ENCODE results near the gene ENDOG.
"Not testable (repeated sequence)": the region's sequence is repeated elsewhere in the genome, so short reads cannot be mapped to it uniquely, and the experiment has no call there.

Gene ENDOG

GRCh38 chr9:128829477-128830251, 11.4 kb downstream of the ENDOG start, which contains the start of gene SPOUT1:
Gene SPOUT1 (minus strand): TSS chr9:128829794. CDS start chr9:128829780, 14 bp downstream.
- DNase-seq, result peak; percentile 70 to 88 (median 78)

DNA sequence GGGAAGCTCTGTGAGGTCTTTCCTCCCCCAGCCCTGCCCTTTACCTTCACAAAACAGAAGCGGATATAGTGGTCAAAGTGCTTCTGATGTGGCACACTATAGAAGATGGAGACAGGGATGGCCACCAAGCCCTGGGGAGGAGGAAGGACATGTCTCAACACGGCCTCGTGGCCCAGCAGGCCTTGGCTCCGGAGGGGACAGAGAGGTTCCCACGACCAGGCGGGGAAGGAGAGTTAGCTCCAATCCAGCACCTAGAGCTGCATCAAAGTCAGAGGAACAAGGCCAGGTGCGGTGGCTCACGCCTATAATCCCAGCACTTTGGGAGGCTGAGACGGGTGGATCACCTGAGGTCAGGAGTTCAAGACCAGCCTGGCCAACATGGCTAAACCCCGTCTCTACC, 15.4 kb downstream of the ENDOG start:
- no peak for DNase-seq

DNA sequence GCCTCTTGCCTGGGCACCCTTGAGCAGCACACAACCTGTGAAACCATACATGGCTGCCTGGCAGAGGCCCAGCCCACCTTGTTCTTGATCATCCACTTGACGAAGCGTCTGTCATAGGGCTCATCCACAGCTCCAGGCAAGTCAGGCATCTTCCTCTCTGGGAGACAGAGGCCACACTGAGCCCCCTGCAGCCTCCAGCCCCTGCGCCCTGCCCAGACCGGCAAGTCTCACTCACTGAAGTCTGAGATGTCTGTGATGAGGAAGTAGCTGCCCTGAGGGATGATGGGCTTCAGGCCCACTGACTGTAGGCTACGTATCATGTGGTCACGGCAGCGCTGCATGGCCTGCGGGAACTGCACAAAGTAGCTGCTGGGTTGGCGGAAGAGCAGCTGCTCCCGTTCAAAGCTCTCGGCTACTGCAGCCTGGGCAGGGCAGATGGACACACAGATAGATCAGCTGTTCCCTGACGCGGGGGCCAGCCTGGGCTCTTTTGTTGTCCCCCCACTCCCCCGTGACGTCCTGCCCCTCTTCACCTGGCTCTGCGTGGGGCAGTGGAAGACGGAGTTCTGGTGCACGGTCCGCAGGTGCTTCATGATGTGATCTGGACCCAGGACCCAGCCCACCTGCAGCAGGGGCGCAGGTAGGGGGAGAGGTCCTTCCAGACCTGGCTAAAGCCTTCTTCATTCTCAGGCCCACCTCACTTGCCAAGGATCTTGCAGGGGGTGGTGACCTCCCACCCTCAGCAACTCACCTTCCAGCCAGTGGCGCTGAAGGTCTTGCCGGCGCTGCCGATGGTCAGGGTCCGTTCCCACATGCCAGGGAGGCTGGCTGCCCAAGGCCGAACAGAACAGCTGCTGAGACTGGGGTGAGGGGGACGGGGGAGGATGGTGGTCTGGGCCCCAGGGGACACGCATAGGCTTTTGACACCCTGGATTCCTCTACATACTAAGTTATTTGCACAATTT, 17.2 kb downstream of the ENDOG start:
- no peak for DNase-seq

DNA sequence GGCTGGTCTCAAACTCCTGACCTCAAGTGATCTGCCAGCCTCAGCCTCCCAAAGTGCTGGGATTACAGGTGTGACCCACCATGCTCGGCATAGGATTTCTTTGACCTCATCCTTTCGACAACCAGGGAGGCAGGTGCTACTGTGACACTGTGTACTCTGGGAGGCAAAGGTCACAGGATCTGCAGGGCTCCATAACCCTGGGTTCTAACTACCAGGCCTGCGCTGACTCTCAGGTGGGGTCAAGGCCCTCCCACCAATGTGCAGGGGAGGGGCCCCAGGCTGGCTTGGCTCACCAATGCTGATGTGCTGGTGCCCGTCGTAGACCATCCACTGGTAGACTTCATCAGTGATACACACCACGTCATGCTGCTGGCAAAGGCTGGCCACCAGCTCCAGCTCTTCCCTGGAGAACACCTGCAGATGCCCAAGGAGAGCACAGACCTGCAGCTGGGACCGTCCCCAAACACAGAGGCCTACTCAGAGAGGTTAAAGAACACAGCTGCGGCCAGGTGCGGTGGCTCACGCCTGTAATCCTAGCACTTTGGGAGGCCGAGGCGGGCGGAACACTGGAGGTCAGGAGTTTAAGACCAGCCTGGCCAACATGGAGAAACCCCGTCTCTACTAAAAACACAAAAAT, 18.3 kb downstream of the ENDOG start:
- DNase-seq, result no peak

GRCh38 chr9:128838338-128838737, 20.0 kb downstream of the ENDOG start:
- DNase-seq, result no peak

- no peak for DNase-seq
These were observed 22.2 kb downstream of the ENDOG start for GRCh38 chr9:128840524-128840923.

DNA sequence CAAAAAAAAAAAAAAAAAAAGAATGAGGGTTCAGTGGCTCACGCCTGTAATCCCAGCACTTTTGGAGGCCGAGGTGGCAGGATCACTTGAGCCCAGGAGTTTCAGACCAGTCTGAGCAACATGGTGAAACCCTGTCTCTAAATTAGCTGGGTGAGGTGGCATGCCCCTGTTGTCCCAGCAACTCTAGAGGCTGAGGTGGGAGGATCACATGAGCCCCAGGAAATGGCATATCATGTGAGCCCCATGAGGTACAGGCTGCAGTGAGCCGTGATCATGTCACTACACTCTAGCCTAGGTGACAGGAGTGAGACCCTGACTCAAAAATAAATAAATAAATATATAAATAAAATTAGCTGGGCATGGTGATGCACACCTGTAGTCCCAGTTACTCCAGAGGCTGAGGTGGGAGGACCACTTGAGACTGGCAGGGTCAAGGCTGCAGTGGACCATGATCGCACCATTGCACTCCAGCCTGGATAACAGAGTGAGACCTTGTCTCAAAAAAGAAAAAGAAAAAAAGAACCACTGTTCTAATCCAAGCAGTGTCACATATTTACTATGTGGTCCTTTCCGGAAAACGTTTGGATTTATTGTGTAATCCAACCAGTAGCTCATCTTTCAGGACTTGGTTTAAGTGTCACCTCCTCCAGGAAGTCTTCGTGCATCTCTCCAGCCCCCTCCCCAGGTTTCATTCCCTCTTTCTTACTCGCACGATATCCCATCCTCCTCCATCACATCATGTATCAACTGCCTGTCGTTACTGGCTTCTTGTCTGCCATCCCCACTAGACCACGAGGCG, 23.6 kb downstream of the ENDOG start:
- DNase-seq, result no peak

DNA sequence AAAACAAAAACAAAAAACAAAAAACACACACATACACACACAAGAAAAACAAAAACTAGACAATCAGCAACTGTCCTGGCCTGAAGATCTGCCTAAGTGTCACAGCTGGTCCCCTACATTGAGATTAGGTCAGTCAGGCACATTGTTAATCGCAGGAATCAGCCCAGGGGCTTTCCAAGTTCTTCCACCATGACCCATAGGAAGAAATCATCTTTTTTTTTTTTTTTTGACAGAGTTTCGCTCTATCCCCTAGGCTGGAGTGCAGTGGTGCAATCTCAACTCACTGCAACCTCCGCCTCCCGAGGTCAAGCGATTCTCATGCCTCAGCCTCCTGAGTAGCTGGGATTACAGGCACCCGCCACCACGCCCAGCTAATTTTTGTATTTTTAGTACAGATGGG, 24.9 kb downstream of the ENDOG start:
- DNase-seq, result not testable (repeated sequence)

DNA sequence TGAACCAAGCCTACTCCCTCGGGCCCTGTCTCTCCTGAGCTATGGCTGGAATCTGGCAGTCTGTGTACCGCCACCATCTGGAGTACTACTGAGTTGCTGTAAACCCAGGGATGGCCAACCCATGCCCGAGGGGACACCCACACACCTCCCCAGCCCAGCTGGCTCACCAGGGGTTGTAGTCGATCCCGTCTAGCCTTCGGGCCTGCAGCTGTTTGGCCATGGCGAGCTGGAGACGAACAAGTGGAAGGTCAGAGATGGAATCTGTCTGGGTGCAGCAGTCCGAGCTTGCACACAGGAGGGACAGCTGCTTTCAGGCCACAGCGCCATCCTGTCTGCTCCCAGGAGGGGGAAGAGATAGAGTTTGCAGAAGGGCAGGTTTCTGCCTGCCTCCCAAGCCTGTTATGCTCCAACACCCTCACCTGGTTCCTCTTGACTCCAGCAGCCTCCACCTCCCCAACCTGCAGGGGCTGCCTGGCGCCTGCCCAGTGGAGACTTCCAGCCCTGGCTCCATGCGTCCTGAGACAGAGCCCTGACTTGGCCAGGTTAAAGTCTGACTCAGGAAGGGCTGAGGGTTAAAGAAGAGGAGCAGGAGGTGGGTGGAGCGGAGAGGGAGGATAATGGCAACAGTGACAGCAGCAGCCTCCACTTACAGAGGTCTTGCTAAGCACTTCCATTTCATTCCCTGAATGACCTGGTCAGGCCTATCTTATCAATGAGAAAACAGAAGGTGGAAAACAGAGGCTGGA, 27.1 kb downstream of the ENDOG start:
- DNase-seq, result no peak

GRCh38 chr9:128846680-128847030, 28.4 kb downstream of the ENDOG start:
- DNase-seq, result no peak

- DNase-seq, result no peak
These were observed 29.5 kb downstream of the ENDOG start for GRCh38 chr9:128847803-128848202.

DNA sequence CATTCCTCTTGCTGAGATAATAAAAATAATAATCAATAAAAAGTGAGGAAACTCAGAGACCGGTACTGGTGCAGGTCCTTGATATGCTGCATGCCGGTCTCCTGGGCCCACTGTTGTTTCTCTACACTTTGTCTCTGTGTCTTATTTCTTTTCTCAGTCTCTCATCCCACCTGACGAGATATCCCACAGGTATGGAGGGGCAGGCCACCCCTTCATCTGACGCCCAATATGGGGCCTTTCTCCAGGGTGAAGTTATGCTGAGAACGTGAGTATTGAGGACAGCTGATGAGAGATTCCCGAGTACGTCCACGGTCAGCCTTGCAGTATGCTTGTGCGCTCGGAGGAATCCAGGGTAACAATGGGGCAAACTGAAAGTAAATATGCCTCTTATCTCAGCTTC, 32.7 kb downstream of the ENDOG start:
- not testable (repeated sequence) for DNase-seq

DNA sequence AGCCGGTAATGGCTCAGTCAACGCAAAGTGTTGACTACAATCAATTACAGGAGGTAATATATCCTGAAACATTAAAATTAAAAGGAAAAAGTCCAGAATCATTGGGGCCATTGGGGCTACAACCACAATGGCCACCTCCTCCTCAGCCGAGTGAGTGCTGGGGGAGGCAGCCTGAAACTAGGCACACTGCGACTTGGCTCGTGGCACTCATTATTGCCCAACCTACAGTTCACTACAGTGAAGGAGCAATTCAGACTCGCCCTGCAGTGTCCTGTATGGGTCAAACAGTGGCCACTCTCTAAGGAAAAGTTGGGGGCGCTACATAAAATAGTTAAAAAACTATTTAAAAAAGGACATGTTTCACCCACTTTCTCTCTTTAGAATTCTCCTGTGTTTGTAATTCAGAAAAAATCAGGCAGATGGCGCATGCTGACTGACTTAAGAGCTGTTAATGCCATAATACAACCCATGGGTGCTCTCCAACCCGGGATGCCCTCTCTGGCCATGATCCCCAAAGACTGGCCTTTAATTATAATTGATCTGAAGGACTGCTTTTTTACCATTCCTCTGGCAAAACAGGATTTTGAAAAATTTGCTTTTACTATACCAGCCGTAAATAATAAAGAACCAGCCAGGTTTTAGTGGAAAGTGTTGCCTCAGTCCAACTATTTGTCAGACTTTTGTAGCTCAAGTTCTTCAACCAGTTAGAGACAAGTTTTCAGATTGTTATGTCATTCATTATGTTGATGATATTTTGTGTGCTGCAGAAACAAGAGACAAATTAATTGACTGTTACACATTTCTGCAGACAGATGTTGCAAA, 33.7 kb downstream of the ENDOG start:
- DNase-seq, result not testable (repeated sequence)

- DNase-seq, result not testable (repeated sequence)
These were observed 34.3 kb downstream of the ENDOG start for GRCh38 chr9:128852646-128853045.

DNA sequence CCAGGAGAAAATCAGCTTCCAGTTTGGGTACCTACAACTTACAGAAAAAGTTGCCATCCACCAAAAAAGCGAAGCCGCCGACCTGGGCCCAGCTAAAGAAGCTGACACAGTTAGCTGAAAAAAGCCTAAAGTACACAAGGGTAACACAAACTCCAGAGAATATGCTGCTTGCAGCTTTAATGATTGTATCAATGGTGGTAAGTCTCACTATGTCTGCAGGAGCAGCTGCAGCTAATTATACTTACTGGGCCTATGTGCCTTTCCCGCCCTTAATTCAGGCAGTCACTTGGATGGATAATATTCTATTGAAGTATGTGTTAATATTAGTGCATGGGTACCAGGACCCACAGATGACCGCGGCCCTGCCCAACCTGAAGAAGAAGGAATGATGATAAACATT, 36.2 kb downstream of the ENDOG start:
- DNase-seq, result not testable (repeated sequence)

DNA sequence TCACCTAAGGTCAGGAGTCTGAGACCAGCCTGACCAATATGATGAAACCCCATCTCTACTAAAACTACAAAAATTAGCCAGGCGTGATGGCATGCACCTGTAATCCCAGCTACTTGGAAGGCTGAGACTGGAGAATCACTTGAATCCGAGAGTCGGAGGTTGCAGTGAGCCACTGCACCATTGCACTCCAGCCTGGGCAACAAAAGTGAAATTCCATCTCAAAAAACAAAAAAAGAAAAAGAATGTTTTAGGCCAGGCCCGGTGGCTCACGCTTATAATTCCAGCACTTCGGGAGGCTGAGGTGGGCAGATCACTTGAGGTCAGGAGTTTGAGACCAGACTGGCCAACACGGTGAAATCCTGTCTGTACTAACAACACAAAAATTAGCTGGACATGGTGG, 40.2 kb downstream of the ENDOG start:
- not testable (repeated sequence) for DNase-seq

DNA sequence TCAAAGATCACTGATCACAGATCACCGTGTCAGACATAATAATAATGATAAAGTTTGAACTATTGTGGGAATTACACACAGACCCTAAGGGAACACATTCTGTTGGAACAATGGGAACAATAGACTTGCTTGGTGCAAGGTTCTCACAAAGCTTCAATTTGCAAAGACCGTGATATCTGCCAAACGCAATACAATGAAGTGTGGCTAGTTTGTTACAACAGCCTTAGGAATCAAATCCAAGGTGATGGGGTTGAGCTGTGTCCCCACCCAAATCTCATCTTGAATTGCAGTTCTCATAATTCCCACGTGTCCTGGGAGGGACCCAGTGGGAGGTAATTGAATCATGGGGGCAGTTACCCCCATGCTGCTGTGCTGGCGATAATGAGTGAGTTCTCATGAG, 42.6 kb downstream of the ENDOG start:
- DNase-seq, result no peak

GRCh38 chr9:128861501-128861900, 43.2 kb downstream of the ENDOG start:
- no peak for DNase-seq

GRCh38 chr9:128862401-128862851, 44.1 kb downstream of the ENDOG start:
- no peak for DNase-seq

GRCh38 chr9:128863647-128864046, 45.3 kb downstream of the ENDOG start:
- DNase-seq, result peak; percentile 76 to 87 (median 86)
